Activated CD4-positive, CD25-positive, alpha-beta regulatory T cell treated with anti-CD3 and anti-CD28 coated beads, Interleukin-2, amount 50 U/mL, for 16 hours (primary cell): ENCODE results near the gene APLP2.
"Not testable (repeated sequence)": the region's sequence is repeated elsewhere in the genome, so short reads cannot be mapped to it uniquely, and the experiment has no call there.

ENCODE experiments used
- DNase-seq: peaks from one replicate; pipeline ENCODE4 v3.0.0-alpha.2; 2020; ENCODE audit warnings: low read depth, low spot score

The APLP2 gene

DNA sequence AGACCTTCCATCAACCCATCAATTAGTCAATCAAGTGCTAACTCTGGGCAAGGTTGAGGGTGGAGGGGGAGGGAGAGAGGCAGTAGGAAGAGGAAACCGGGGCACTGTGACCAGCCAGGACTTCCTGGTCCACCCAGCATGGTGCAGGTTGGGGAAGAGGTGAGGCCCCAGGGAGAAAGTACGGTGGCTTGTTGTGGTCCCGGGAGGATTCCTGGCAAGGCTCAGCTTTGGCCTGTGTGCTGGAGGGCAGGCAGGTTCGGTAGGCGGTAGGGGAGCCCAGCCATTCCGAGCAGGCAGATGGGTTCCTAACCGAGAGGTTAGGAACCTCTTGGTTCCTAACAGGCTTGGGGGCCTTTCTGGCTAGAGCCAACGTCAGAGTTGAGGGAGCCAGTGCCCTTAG, 100.7 kb downstream of the APLP2 start:
- DNase-seq: no peak

DNA sequence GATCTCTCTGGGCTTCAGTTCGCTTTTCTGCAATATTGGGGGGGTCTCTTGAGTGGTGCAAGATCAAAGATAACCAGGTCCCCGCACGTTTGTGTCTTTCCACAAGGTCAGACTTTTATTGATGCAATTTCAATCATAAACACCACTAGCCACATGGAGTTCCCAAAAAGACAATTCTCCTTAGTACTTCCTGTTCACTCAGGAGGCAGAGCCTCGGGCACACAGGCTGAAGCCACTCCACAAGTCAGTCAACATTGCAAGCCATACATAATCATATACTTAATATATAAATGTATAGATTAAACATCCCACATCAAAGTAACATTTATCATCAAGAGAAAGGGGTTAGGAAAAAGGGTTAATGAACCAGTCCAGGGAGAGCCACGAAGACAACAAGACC, 101.8 kb downstream of the APLP2 start:
- DNase-seq: no peak

DNA sequence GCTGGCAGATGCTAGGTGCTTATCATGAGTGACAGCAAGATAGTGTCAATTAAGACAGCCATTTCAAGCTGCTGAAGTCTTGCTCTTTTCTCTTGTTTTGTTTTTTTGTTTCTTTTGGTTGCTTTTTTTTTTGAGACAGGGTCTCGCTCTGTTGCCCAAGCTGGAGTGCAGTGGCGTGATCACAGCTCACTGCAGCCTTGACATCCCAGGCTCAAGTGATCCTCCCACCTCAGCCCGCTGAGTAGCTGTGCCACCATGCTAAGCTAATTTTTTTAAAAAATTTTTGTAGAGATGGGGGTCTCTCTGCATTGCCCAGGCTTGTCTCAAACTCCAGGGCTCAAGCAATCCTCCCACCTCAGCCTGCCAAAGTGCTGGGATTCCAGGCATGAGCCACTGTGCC, 102.3 kb downstream of the APLP2 start:
- not testable (repeated sequence) for DNase-seq

DNA sequence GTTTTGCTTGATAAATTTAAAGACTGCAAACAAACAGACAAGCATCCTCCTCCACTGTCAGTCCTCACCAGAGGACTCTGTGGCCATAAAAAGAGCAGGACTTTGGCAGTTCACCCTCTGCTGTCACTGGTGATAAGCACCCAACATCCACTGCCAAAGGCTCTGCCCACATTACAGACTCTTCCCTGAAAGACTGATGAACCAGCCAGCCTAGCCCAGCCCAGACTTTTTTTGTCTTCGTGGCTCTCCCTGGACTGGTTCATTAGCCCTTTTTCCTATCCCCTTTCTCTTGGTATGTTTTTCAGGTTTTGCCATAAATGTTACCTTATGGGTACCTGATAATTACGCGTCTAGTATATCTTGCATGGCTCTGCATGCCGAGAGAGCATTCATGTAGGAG, 104.9 kb downstream of the APLP2 start:
- no peak for DNase-seq

DNA sequence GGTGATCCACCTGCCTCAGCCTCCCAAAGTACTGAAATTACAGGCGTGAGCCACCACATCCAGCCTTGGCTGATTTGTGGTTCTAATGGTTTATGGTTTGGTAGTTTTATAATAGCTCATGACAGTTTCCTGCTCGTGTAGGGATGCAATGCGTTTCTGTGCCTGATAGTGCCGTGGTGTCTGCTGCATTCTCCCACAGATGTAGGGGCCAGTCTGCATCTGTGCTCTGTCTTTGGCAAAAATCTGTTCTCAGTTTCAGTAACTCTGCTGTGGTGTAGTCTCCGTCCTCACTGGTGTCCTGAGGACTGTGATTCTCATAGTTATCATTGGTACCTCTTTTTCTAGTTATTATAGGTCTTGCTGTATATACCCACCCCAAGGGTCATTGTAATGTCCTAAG, 106.2 kb downstream of the APLP2 start:
- DNase-seq: no peak

DNA sequence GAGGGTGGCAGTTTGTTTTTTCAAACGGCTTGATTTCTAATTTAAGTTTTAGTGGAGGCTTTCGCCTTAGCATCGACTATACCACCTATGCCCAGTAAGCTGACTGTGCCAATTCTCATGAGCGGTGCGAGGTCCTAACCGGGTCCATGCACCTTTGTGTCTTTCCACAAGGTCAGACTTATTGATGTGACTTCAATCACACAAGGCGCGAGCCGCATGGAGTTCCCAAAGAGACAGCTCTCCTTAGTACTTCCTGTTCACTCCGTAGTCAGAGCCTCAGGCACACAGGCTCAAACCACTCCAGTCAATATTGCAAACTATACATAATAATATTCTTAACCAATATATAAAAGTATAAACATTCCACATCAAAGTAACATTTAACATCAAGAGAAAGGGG, 108.1 kb downstream of the APLP2 start:
- no peak for DNase-seq

DNA sequence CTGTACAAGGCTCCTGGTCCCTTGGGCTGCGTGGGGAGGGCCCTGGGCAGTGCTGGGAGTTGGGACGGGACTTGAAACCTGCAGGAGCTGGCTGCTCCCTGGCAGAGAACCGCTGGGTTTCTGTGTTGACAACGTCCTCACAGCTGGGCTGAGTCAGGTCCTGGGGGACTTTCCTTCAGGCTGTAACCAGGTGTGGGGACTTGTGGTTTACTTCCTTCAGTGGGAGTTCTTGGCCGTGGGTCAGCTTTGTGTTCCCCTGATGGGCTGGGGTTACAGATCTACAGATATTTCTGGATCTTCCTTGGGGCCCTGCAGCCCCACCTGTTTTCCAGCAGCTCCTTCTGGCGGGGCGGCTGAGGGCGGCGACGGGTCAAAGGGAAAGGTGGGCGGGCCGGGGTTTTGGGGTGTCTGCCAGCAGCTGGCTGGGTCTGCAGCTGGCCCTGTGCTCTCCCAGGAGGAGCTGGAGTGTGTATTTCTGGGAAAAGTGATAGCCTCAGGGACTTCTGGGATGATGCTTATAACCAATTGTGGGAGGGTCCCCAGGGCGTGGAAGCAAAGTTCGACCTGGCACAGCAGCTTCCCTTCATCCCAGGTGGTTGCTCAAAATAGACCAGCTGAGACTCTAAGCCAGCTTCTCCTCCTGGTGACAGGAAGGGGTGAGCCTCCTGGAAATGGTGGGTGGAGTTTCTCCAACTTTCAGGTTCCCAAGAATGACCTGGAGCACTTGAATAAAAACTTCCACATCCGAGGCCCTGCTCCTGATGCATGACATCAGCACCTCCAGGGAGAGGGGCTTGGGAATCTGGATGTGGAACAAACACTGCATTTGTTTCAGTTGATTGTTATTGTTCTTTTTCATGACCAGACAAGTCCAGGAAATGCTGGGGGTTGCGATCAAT, 109.0 kb downstream of the APLP2 start:
- DNase-seq: no peak

DNA sequence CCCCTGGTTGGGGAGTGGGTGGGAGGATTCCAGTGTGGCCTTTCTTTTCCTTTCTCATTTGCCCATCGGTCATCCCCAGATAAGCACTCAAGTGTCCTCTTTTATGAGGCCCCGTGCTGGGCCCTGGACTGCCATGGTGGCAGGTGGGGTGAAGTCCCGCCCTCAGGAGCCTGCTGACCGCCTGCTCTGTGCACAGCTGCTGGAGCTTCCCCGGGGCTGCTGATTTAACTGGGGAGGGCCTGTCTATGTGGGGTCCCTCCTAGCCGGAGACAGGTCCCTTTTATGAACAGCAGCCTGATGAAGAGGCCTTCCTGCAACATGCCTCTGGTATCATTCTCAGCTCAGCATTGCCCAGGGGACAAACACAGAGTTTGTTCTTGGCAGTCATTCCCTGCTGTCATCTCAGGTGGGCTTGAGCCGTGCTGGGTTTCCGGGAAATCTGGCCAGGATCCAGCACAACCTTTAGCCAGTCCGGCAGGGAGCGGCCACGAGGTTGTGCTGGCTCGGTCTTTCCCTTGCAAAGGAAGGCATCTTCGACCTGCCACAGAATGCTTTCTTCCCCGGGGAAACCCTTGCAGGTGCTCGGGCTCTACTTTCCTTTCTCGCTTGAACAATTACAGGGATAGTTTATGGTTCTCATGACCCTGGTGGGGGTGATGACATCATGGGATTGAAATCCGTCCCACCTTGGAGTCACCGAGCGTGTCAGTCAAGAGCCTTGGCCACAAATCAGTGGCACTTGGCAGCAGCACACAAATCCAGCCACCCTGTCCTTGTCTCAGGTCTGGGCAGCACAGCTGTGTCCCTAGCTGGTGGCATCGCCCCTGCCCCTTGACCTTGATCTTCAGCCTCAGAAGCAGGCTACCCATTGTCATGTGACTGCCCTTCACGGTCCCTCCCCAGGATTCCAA, 110.0 kb downstream of the APLP2 start:
- DNase-seq: no peak

DNA sequence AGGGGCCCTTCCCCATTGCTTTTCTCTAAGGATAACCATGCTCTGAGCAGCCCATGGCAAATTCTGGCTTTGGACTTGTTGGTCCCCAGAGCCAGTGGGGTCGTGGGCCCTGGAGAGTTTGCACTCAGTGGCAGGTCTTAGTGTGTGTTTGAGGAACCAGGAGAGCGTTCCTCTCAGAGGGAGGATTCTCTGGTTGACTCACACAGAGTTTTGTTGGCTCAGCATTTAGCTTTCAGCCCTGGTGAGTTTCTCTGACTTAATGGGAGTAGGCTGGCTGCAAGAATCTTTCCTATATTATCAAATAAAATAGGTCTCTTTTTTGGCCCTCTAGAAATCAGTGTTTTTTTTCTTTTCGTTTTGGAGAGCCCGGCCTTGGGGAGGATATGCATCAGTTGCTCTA, 110.8 kb downstream of the APLP2 start:
- no peak for DNase-seq

DNA sequence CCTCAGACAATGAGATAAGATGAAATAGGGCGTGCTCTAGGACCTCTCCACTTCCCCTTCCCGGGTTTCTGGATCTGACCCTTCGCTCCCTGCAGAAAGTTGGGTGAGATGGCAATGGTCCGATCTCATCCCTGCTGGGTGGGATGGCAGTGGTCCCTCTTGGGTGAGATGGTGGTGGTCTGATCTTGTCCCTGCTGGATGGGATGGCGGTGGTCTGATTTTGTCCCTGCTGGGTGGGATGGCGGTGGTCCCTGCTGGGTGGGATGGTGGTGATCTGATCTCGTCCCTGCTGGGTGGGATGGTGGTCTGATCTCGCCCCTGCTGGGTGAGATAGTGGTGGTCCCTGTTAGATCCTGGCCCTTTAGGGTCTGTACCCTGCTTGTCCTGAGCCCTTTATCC, 111.2 kb downstream of the APLP2 start:
- DNase-seq: no peak

DNA sequence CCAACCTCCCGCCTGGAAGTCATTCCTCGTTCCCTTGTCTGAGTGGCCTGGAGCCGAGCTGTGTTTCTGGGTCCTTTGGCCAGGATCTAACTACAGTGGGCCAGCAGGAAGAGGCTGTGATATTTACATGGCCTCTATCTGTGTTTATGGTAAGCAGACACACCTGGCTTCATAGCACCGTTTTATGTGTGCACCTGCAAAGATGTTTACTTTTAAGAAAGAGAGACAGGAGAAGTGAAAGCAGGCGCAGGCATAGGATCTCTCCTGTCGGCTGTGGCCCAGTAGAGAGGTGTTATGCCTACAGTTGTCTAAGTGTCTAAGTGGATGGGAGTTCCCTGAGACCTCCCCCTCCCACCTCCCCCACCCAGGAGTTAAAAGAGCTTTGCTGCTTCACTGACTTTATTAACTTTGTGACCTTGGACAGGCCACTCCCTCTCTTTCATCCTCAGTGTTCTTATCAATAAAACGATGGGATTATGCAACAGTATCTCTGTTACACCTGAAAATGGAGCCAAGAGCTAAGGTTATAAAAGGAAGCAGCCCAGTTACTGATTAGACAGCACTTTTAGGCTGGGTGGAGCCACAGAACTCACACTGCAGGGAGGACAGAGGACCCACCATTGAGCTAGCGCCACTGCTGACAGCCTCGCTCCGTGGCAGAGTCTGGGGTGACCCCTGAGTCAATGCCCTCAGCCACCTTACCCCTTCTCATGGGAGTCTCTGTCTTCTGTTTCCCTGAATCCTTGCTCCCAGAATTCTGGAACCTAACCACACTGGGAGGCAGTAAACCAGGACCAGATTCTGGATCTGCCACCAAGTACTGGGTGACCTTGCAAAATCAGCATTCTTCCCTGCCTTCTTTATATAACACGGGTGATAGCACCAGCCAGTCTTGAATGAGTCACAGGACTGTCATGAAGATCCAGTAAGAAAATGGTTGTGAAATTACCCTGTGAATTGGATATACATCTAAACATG, 111.9 kb downstream of the APLP2 start:
- DNase-seq: no peak

DNA sequence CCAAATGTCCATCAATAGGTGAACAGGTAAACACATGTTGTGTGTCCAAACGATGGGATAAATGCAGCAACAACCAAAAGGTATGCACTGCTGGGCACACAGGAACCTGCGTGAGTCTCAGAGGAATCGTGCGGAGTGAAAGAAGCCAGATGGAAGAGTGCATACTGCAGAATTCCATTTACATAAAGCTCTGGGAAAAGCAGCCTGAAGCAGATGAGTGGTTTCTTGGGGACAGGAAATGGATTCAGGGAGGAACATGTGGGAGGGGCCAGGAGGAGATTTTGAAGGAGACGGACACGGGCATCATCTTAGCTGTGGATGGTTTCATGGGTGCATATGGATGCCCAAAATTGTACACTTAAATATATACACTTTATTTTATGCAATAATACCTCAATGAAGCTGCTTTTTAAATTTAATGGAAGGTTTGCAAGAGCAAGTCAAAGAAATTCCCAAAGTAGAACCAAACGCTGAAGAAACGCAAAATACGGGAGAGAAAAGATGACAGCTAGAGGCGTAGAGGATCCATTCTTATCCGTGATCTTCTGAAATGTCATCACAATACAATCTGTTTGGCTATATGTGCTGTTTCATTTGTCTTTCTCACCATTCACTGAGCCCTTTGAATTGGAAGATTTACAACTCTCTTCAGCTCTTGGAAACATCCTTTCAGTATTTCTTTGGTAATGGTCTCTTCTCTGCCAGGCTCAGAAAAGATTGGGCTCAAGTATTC, 114.3 kb downstream of the APLP2 start:
- no peak for DNase-seq

DNA sequence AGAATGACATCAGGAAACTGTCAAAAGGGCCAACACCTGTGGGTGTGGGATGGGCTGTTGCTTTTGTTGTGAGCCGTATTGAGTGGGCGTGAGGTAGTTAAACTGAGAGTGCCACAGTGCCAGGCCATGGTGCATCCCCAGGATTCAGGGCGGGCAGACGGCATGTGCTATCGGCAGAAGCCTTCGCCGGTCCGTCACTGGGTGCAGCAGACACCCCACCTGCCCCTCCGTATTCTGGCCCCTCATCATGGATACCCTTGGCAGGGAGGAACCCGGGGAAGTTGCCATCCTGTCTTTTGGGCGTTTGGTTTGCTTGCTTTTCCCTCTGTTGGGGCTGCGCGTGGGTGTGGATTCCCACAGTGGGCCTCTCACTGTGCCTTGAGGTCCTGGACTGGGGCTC, 117.4 kb downstream of the APLP2 start:
- no peak for DNase-seq

DNA sequence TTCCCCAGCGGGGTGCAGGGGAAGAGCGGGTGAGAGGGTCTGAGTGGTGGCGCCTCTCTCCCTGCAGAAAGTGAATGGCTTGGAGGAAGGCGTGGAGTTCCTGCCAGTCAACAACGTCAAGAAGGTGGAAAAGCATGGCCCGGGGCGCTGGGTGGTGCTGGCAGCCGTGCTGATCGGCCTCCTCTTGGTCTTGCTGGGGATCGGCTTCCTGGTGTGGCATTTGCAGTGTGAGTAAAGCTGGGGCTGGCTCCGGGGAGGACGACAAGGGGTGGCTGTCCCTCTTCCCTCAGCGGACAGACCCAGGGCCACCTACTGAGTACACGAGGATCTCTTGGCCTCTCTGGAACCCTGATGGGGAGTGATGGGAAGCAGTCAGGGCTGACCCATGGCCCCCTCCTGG, 118.4 kb downstream of the APLP2 start:
- DNase-seq: no peak

DNA sequence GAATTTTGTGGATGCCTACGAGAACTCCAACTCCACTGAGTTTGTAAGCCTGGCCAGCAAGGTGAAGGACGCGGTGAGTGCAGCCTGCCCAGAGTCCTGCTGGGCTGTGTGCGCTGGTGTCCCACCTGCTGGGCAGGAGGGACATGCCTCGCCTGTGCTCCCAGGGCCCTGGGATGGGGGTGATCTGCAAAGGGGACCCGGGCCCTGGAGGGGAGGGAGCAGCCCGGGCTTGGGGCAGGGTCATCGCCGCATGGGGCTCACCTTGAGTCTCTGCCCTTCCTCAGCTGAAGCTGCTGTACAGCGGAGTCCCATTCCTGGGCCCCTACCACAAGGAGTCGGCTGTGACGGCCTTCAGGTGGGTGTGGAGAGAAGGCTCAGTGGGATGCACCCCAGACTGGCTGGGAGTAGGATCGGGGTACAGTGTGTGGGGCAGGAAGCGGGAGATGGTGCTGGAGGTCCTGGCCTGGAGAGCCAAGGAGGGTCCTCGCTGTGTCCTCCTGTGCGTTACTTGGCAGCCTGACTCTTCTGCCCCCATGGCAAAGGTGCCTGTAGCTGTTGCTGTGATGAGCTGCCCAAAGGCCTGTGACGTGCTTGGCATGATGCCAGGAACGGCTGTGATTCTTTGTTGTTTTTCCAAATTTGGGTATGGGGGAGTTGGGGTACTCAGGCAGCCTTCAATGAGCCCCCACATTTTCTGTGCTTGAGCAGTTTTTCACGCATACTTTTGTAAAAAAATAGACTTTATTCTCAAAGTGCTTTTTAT, 119.1 kb downstream of the APLP2 start:
- no peak for DNase-seq

DNA sequence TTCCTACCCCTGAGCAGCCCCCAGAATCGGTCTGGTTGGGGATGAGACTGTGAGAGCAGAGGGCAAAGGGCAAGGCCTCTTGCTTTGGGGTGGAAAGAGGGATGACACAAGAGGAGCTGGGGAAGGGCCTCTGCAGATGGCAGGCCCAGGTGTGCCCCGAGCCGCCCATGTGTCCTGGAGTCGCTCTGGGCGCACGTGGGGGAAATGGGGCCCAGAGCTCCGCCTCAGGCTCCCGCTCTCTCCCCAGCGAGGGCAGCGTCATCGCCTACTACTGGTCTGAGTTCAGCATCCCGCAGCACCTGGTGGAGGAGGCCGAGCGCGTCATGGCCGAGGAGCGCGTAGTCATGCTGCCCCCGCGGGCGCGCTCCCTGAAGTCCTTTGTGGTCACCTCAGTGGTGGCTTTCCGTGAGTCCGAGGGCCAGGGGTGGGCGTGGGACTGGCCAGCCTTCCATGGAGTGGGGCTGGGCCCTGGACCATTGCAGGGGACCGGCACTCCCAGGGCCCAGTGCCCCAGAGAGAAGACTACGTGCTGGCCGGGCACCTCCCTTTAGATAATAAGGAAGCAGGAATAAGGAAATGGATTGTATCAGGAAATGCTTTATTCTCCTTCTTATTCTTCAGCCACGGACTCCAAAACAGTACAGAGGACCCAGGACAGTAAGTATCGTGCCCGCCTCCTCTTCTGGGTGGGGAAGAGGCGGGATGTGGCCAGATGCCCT, 120.0 kb downstream of the APLP2 start:
- DNase-seq: no peak

DNA sequence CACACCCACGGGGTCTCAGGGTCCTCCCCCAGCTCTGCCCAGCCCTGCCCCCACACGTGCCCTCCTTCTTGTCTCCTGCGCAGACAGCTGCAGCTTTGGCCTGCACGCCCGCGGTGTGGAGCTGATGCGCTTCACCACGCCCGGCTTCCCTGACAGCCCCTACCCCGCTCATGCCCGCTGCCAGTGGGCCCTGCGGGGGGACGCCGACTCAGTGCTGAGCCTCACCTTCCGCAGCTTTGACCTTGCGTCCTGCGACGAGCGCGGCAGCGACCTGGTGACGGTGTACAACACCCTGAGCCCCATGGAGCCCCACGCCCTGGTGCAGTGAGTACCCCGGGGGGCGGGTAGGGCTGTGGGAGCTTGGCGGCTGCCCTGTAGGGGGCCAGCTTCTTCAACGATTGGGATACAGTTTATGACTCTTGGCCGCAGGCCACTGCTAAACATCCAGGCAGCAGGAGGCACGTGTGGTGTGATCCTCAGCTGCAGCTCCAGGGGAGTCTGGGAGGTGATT, 120.7 kb downstream of the APLP2 start:
- no peak for DNase-seq

DNA sequence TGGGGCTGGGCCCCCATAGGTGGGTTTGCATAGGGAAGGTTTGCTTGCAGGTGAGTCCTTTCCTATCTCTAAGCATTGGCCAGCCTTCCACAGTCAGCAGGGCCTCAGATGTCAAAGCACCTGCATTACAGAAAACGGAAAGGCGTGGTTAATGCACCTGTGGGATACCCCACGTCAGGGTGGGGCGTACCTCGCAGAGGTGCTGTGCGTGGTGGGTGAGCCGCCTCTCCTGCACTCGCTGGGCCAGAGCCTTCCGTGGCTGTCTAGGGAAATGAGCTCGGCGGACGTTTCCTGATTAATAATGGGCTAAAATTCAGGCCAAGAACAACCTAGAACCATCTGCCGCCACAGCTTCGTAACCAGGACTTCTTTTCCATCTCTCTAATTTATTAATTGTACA, 122.2 kb downstream of the APLP2 start:
- DNase-seq: no peak

DNA sequence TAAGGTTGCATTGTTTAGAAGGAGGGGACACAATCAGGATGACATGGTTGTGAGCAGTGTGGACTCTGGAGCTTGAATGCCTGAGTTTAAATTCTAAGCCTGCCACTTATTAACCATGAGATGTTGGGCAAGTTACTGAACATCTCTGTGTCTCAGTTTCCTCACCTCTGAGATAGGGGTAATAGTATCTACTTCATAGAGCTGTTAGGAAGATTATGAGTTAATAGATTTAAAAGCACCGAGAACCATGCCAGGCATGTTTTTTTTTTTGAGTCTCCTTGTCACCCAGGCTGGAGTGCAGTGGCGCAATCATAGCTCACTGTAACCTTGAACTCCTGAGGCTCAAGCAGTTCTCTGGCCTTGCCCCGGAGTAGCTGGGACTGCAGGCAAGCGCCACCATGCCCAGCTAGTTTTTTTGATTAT, 123.2 kb downstream of the APLP2 start:
- DNase-seq: no peak
